Activated CD8-positive, alpha-beta T cell treated with anti-CD3 and anti-CD28 coated beads for 36 hours (primary cell): ENCODE data around the gene BRME1. TPM values are rescaled to one million over a fixed set of nuclear protein-coding genes. Genes with fewer than 3 reads are reported as not detected.

Experiments used
- ATAC-seq: fragments of 200-7000 bp; cut with Tn5 transposase; one replicate; pipeline ENCODE4 v1.10.0; 2021; ENCODE audit warnings: mild to moderate bottlenecking, moderate library complexity
- CTCF ChIA-PET: fragments of 350-600 bp; sonication (Branson Sonifier 250); formaldehyde crosslinking; loops from one replicate; lab custom pipeline; 2021; ENCODE audit warnings: antibody characterized with exemption; lab: Charles Lee
- POLR2A ChIA-PET: fragments of 350-600 bp; sonication (Branson Sonifier 250); formaldehyde crosslinking; loops from one replicate; lab custom pipeline; 2021; ENCODE audit warnings: antibody characterized with exemption; lab: Charles Lee
- DNase-seq: peaks from one replicate; pipeline ENCODE4 v3.0.0-alpha.2; 2020
- H3K27ac Mint-ChIP-seq: one replicate; pipeline ENCODE4 v1.8.0; 2021; ENCODE audit warnings: mild to moderate bottlenecking, mixed read lengths
- H3K27me3 Mint-ChIP-seq: one replicate; pipeline ENCODE4 v1.8.0; 2021; ENCODE audit warnings: mixed read lengths
- H3K36me3 Mint-ChIP-seq: one replicate; pipeline ENCODE4 v1.8.0; 2021; ENCODE audit warnings: low read depth, mixed read lengths
- H3K4me1 Mint-ChIP-seq: one replicate; pipeline ENCODE4 v1.8.0; 2021; ENCODE audit warnings: low read depth, mixed read lengths
- H3K4me3 Mint-ChIP-seq: one replicate; pipeline ENCODE4 v1.8.0; 2021; ENCODE audit warnings: mild to moderate bottlenecking, moderate library complexity, mixed read lengths
- H3K9me3 Mint-ChIP-seq: one replicate; pipeline ENCODE4 v1.8.0; 2021; ENCODE audit warnings: mixed read lengths
- CTCF ChIP-seq: fragments of 200-600 bp; IDR thresholded peaks from one replicate; pipeline ENCODE4 v1.8.0; 2022; ENCODE audit warnings: antibody characterized with exemption, mild to moderate bottlenecking
- intact Hi-C: fragments of 100-400 bp; cut with micrococcal nuclease; formaldehyde crosslinking; loops from one replicate; pipeline ENCODE4 v1.10.0; 2022
- total RNA-seq, 2 experiments: library from RNA; stranded (reverse); gene quantifications; one replicate each; pipeline ENCODE4 v1.2.3, GENCODE V29; 2021

The BRME1 gene
- total RNA-seq, 2 experiments from 2014 or later, result 3.6 to 5.2 TPM

DNA sequence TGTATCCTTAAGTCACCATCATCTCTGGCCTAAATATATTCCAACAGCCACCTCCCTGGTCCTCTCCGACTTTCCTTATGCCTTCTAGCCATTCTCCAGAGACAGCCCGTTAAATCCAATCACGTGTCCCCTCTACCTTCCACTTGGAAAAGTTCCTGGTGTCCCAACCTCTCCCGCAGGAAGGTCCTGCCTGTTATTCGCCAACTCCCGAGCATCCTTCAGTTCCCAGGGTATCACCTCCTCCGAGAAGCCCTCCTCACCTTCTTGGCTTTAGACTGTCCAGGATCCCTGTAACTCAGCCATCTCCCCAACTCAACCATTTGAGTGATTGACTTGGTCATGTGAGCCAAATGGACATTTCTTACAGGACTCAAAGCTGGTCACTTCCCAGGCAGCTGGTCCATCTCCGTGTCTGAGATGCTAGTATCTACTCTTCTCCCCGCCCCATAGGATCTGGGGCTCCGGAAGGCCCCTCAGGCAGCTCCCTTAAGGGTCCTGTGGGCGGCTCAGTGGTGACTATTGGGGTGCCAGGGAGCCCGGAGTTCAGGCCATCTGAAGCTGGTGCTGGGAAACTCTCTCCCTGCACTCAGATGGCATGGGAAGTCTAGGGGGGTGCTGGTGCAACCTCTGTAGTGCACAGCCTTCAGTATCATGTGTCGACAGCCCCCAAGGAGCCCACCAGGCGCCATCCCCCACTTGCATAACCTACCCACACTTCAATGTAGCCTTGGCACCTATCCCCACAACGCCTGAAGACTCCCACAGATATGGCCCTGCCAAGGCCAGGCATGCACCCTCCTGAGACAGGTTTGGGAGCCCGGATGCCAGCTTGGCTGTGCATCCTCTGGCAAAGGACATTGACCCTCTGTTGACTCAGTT lies 56.9 kb downstream of the BRME1 start:
- DNase-seq (no peak), ATAC-seq (no peak)
- no peaks in the 10 kb centered on the region for H3K9me3 Mint-ChIP-seq
- intact Hi-C loops, result no loop called here
- TF ChIP-seq CTCF, result no peak
- POLR2A ChIA-PET, result interaction anchor here (1.3 to 6.9 kb wide), 3 partner anchors 11 to 61 kb away, joined by 3 to 78 read pairs (median 58); no protein-coding TSS in a partner anchor
- H3K27me3 Mint-ChIP-seq, result no peaks in the 10 kb centered on the region
- H3K27ac Mint-ChIP-seq, result peak overlapping the region; percentile 31
- H3K4me3 Mint-ChIP-seq, result no peak overlapping the region
- CTCF ChIA-PET, result interaction anchor here (5.5 kb wide), 1 partner anchor 13 kb away, joined by 45 read pairs; no protein-coding TSS in a partner anchor
- H3K4me1 Mint-ChIP-seq, result peaks cover 48% of the 10 kb centered on the region
- H3K36me3 Mint-ChIP-seq, result no peaks in the 10 kb centered on the region

DNA sequence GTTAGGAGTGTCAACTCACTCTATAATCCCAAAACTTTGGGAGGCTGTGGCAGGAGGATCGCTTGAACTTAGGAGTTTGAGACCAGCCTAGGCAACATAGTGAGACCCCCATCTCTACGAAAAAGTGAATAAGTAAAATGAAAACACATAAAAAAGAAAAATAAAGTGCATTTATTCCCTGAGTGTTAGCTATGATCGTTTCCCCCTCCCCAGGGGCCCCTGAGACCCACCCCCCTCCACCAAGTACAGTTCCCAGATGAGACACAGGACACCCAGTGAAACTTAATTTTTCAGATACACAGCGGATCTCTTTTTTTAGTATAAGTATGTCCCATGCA lies 57.6 kb downstream of the BRME1 start:
- Mint-ChIP-seq H3K9me3 (no peaks in the 10 kb centered on the region), H3K4me3 (peak overlapping the region; percentile 15), H3K4me1 (peaks cover 53% of the 10 kb centered on the region), H3K27me3 (no peaks in the 10 kb centered on the region), H3K27ac (no peak overlapping the region), H3K36me3 (no peaks in the 10 kb centered on the region)
- ChIA-PET CTCF (interaction anchor here (1.8 to 5.5 kb wide), 2 partner anchors 14 to 74 kb away, joined by 5 to 45 read pairs; partner anchors contain the start of gene C19orf53), POLR2A (interaction anchor here (1.3 to 6.9 kb wide), 3 partner anchors 10 to 60 kb away, joined by 3 to 78 read pairs (median 58); no protein-coding TSS in a partner anchor)
- intact Hi-C loops, result no loop called here
- ATAC-seq (no peak), DNase-seq (no peak)
- no peak for TF ChIP-seq CTCF

- CTCF ChIA-PET, result interaction anchor here (1.3 to 5.5 kb wide), 5 partner anchors 13 to 73 kb away, joined by 3 to 45 read pairs (median 6); partner anchors contain the start of gene C19orf53
- peak; percentile 90 for DNase-seq
- H3K9me3 Mint-ChIP-seq, result no peaks in the 10 kb centered on the region
- no peaks in the 10 kb centered on the region for H3K27me3 Mint-ChIP-seq
- no peak for TF ChIP-seq CTCF
- peak; percentile 29 for ATAC-seq
- intact Hi-C loops, result no loop called here
- POLR2A ChIA-PET, result interaction anchor here (1.0 to 6.9 kb wide), 5 partner anchors 10 to 239 kb away, joined by 3 to 78 read pairs (median 3); no protein-coding TSS in a partner anchor
- H3K27ac Mint-ChIP-seq, result peak overlapping the region; percentile 98
- no peaks in the 10 kb centered on the region for H3K36me3 Mint-ChIP-seq
- H3K4me3 Mint-ChIP-seq, result peak overlapping the region; percentile 74
- H3K4me1 Mint-ChIP-seq, result peaks cover 55% of the 10 kb centered on the region
Measured at GRCh38 chr19:13847407-13848339, 58.2 kb downstream of the BRME1 start.

DNA sequence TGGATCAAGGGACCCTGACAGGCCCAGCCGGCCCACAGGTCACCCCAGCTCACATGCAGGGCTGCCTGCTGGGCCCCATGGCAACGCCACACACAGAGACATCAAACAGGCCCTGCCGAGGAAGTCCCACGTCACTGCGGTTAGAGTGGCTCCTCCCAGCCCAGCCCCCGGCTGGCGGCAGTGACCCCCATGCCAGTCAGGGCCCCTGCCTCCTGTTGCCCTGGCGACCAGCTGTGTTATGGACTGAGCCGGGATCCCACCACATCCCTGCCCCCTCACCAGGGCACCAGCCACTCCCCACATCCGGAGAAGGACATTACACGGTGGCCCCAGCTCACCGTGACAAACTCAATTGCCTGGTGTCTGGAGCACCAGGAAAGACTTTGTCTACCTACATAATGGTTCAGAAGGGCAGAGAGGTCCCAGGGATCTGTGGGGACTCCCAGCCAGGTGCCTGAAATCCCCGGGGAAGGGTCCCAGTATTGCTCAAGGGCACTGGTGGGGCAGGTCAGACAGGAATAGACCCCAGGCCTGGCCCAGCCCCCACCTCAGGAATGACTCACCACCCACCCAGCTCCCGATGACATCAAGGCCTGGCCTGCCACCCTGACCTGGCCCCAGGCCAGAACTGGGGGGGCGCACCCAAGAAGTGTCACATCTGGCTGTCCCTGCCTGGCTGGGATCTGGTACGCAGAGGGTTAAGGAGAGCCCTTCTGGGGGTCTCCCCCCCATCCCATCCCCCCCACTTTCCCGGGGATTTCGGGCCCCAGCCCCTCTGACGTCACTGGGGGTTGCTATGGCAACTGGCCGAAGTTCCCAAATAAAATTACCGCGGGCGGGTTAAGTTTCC lies 59.1 kb downstream of the BRME1 start:
- H3K27ac Mint-ChIP-seq, result peak overlapping the region; percentile 98
- peaks cover 55% of the 10 kb centered on the region for H3K4me1 Mint-ChIP-seq
- intact Hi-C loops, result no loop called here
- no peaks in the 10 kb centered on the region for H3K27me3 Mint-ChIP-seq
- H3K9me3 Mint-ChIP-seq, result no peaks in the 10 kb centered on the region
- no peak for TF ChIP-seq CTCF
- peak overlapping the region; percentile 74 for H3K4me3 Mint-ChIP-seq
- DNase-seq (peak; percentile 99), ATAC-seq (peak; percentile 74)
- ChIA-PET CTCF (interaction anchor here (0.9 to 5.5 kb wide), 8 partner anchors 9 to 185 kb away, joined by 3 to 45 read pairs (median 5); partner anchors contain the start of genes C19orf53 and IL27RA), POLR2A (interaction anchor here (0.6 to 6.9 kb wide), 13 partner anchors 9 to 692 kb away, joined by 3 to 78 read pairs (median 3); partner anchors contain the start of genes IL27RA and ZSWIM4)
- peaks cover 3% of the 10 kb centered on the region for H3K36me3 Mint-ChIP-seq
